Naive thymus-derived CD4-positive, alpha-beta T cell (primary cell): ENCODE data around the gene TLE5. TPM values are rescaled to one million over a fixed set of nuclear protein-coding genes. Genes with fewer than 3 reads are reported as not detected.
A peak's percentile ranks its signal among the peaks of the same experiment; 100 is the strongest.

Source experiments
- ATAC-seq: fragments of 150-1000 bp; cut with Tn5 transposase; 2 replicates; pipeline ENCODE4 v1.10.0; 2021; ENCODE audit warnings: mild to moderate bottlenecking, moderate library complexity
- CTCF ChIA-PET: fragments of 350-600 bp; sonication (Branson Sonifier 250); formaldehyde crosslinking; loops from one replicate; lab custom pipeline; 2021; ENCODE audit warnings: antibody characterized with exemption; lab: Charles Lee
- POLR2A ChIA-PET: fragments of 350-600 bp; sonication (Branson Sonifier 250); formaldehyde crosslinking; loops from one replicate; lab custom pipeline; 2021; ENCODE audit warnings: antibody characterized with exemption, inconsistent platforms; lab: Charles Lee
- DNase-seq, 9 donors: peaks; one replicate each; pipeline versions ENCODE4 v3.0.0 to v3.0.0-alpha.2; 2020 to 2022; ENCODE audit warnings: mixed read lengths in 1 of 9
- H3K27ac ChIP-seq: one replicate; pipeline ENCODE4 v1.7.0; 2013; ENCODE audit warnings: mild to moderate bottlenecking, low read depth, low read length, moderate library complexity
- H3K27me3 ChIP-seq, 2 donors: one replicate each; pipeline ENCODE4 v1.7.0; 2013; ENCODE audit warnings: low read length in 2 of 2, mild to moderate bottlenecking in 2 of 2, moderate library complexity in 2 of 2; ENCODE audit not compliant: control insufficient read depth in 2 of 2, insufficient read depth in 2 of 2
- H3K36me3 ChIP-seq, 3 experiments: 1 replicate in 2 of 3; 2 replicates in 1 of 3; pipeline ENCODE4 v1.7.0; 2013; ENCODE audit warnings: low read length in 3 of 3, mild to moderate bottlenecking in 3 of 3, moderate library complexity in 1 of 3; ENCODE audit not compliant: insufficient read depth in 3 of 3, control insufficient read depth in 2 of 3
- H3K4me1 ChIP-seq, 2 donors: one replicate each; pipeline ENCODE4 v1.7.0; 2013; ENCODE audit warnings: low read length in 2 of 2, mild to moderate bottlenecking in 2 of 2, moderate library complexity in 1 of 2; ENCODE audit not compliant: control insufficient read depth in 2 of 2, insufficient read depth in 2 of 2
- H3K4me3 ChIP-seq: 2 replicates; pipeline ENCODE4 v1.7.0; 2013; ENCODE audit warnings: mild to moderate bottlenecking, low read length
- H3K9me3 ChIP-seq, 3 experiments: 1 replicate in 2 of 3; 2 replicates in 1 of 3; pipeline ENCODE4 v1.7.0; 2013; ENCODE audit warnings: low read length in 3 of 3; ENCODE audit not compliant: control insufficient read depth in 2 of 3
- H3K27ac Mint-ChIP-seq, 9 donors: one replicate each; pipeline ENCODE4 v1.8.0; 2020 to 2022; ENCODE audit warnings: mixed read lengths in 9 of 9, mild to moderate bottlenecking in 8 of 9, moderate library complexity in 5 of 9, inconsistent platforms in 2 of 9
- H3K27me3 Mint-ChIP-seq, 5 donors: one replicate each; pipeline ENCODE4 v1.8.0; 2021 to 2022; ENCODE audit warnings: mixed read lengths in 5 of 5, mild to moderate bottlenecking in 1 of 5
- H3K36me3 Mint-ChIP-seq, 5 donors: one replicate each; pipeline ENCODE4 v1.8.0; 2020 to 2022; ENCODE audit warnings: mixed read lengths in 5 of 5, mild to moderate bottlenecking in 3 of 5, inconsistent platforms in 1 of 5
- H3K4me1 Mint-ChIP-seq, 7 donors: one replicate each; pipeline ENCODE4 v1.8.0; 2020 to 2022; ENCODE audit warnings: mixed read lengths in 7 of 7, mild to moderate bottlenecking in 3 of 7, inconsistent platforms in 1 of 7
- H3K4me3 Mint-ChIP-seq, 10 donors: one replicate each; pipeline ENCODE4 v1.8.0; 2020 to 2022; ENCODE audit warnings: mild to moderate bottlenecking in 10 of 10, mixed read lengths in 10 of 10, moderate library complexity in 6 of 10, inconsistent platforms in 2 of 10
- H3K9me3 Mint-ChIP-seq, 11 donors: one replicate each; pipeline ENCODE4 v1.8.0; 2020 to 2022; ENCODE audit warnings: mixed read lengths in 11 of 11, mild to moderate bottlenecking in 4 of 11, inconsistent platforms in 1 of 11, moderate library complexity in 1 of 11
- intact Hi-C, 2 donors: fragments of 100-400 bp; cut with micrococcal nuclease; formaldehyde crosslinking; loops; one replicate each; pipeline ENCODE4 v1.15.1; 2023
- polyA plus RNA-seq, 2 donors: library from polyadenylated mRNA; unstranded; fragments of 300-500 nt; fragmentation: Illumina TruSeq; gene quantifications; one replicate each; pipeline ENCODE4 v1.2.3, GENCODE V29; 2021
- total RNA-seq, 6 experiments: library from RNA in 5 of 6; stranded (reverse) in 5 of 6; gene quantifications; 1 replicate in 5 of 6; 2 replicates in 1 of 6; pipeline ENCODE4 v1.2.3 and lab custom pipeline; 2021 to 2026

TLE5 gene
- total and polyA plus RNA-seq, 7 experiments from 2014 or later = 643 to 1,102 (median 755) TPM

DNA sequence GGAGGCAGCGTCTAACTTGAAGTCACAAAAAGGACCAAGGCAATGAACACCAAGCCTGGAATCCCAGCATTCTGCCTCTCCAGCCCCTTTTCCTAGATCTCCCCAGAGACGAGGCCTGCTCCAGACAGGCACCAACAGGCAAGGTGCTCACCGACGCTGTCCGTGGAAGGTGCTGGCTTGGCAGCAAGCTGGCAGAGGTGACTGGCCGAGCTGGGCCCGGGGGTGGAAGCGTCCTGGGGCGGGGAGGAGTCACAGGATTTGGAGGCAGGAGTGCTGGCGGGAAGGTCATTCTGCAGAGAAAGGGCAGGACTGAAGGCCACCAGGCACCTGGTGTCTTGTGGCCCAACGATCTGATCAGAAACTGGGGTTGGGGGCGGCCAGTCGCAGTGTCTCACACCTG is 51.4 kb downstream of the TLE5 start:
- Mint-ChIP-seq H3K27me3 (no peaks in the 10 kb centered on the region), H3K4me3 (no peak overlapping the region), H3K9me3 (no peaks in the 10 kb centered on the region), H3K4me1 (peaks cover 0 to 2% (median 0%) of the 10 kb centered on the region in 7 donors), H3K27ac (no peak overlapping the region), H3K36me3 (peaks cover 0 to 30% (median 0%) of the 10 kb centered on the region in 5 donors)
- intact Hi-C loops = no loop called here
- no peaks in the 10 kb centered on the region for H3K9me3 ChIP-seq
- H3K4me1 ChIP-seq = no peaks in the 10 kb centered on the region
- ChIA-PET POLR2A (no interaction called here), CTCF (no interaction called here)
- DNase-seq (no peak), ATAC-seq (no peak)
- H3K4me3 ChIP-seq = no peak overlapping the region
- H3K36me3 ChIP-seq = peaks cover 0 to 57% (median 5%) of the 10 kb centered on the region in 3 experiments
- no peaks in the 10 kb centered on the region for H3K27me3 ChIP-seq
- H3K27ac ChIP-seq = no peak overlapping the region

DNA sequence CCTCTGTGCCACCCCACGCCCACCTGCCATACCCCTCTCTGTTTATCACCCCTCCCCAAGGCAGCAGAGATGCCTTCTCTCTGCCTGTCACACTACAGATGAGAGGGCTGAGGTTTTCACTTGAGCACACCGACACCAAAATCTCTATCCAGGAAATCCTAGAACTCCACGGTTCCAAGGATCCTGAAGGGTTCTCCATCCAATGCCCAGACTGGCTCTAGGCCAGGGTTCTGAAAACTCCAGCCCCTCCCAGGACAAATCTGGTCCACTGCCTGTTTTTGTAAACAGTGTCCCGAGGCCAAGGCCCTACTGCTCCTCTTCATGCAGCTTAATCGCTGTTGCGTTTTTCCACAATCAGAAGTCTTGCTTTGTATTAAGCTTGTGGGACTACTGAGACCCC is 53.3 kb downstream of the TLE5 start:
- DNase-seq (no peak), ATAC-seq (no peak)
- H3K27me3 ChIP-seq = no peaks in the 10 kb centered on the region
- Mint-ChIP-seq H3K27ac (no peak overlapping the region), H3K27me3 (no peaks in the 10 kb centered on the region), H3K4me3 (no peak overlapping the region), H3K36me3 (peaks cover 0 to 26% (median 0%) of the 10 kb centered on the region in 5 donors), H3K4me1 (peaks cover 0 to 2% (median 0%) of the 10 kb centered on the region in 7 donors), H3K9me3 (peaks cover 0 to 2% (median 0%) of the 10 kb centered on the region in 11 donors)
- no peak overlapping the region for H3K27ac ChIP-seq
- intact Hi-C loops = no loop called here
- no peaks in the 10 kb centered on the region for H3K9me3 ChIP-seq
- POLR2A ChIA-PET = no interaction called here
- H3K36me3 ChIP-seq = peaks cover 0 to 59% (median 8%) of the 10 kb centered on the region in 3 experiments
- no peak overlapping the region for H3K4me3 ChIP-seq
- no peaks in the 10 kb centered on the region for H3K4me1 ChIP-seq
- CTCF ChIA-PET = no interaction called here

DNA sequence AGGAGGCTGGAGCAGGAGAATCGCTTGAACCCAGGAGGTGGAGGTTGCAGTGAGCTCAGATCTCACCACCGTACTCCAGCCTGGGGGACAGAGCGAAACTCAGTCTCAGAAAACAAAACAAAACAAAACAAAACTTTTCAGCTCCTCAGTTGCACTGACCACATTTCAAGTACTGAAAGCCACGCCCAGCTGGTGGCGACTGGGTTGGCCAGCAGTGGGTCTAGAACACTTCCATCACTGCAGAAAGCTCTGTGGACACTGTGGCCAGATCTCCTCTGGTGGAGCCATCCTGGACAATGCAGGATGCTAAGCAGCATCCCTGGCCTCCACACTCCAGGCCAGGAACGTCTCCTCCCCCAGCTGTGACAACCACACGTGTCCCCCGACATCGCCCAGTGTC is 54.3 kb downstream of the TLE5 start:
- Mint-ChIP-seq H3K36me3 (peaks cover 0 to 22% (median 0%) of the 10 kb centered on the region in 5 donors), H3K9me3 (peaks cover 0 to 2% (median 0%) of the 10 kb centered on the region in 11 donors), H3K4me3 (no peak overlapping the region), H3K4me1 (peaks cover 0 to 2% (median 0%) of the 10 kb centered on the region in 7 donors), H3K27ac (no peak overlapping the region), H3K27me3 (no peaks in the 10 kb centered on the region)
- ChIA-PET CTCF (interaction anchor here (0.6 kb wide), 1 partner anchor 10 kb away, joined by 3 read pairs; no protein-coding TSS in a partner anchor), POLR2A (no interaction called here)
- Histone ChIP-seq H3K27ac (no peak overlapping the region), H3K4me3 (no peak overlapping the region), H3K27me3 (no peaks in the 10 kb centered on the region), H3K36me3 (peaks cover 0 to 52% (median 8%) of the 10 kb centered on the region in 3 experiments), H3K9me3 (no peaks in the 10 kb centered on the region), H3K4me1 (no peaks in the 10 kb centered on the region)
- intact Hi-C loops = no loop called here
- ATAC-seq (no peak), DNase-seq (no peak)

DNA sequence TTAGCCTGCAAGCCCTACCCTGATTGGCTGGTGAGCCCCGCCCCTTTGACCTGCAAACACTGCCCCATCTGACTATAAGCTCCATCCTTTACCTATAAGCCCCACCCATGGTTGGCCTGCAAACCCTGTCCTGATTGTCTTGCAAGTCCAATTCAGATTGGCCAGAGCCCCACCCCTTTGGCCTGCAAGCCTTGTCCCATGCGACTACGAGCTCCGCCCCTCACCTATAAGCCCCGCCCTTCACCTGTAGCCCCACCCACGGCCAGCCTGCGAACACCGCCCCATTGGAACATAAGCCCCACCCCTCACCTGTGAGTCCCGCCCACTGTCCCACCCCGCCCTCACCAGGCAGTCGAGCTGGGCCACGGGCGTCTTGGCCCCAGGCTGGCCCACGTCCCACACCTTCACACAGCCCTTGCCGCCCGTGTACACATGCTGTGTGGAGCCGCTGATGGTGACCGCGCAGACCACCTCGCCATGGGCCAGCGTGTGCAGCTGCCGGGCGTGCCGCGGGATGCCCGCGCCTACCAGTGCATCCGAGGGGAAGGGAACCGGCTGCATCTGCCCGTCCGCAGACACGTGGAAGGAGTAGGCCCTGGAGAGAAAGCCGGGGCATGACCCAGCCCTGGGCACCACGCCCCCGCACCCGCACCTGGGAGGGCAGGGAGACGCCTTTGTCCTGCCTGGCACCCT is 56.1 kb downstream of the TLE5 start:
- peak in 3 of 9 donors; percentile 11 to 12 (median 11) for DNase-seq
- intact Hi-C loops = no loop called here
- CTCF ChIA-PET = no interaction called here
- Histone ChIP-seq H3K27ac (no peak overlapping the region), H3K36me3 (peaks cover 0 to 47% (median 8%) of the 10 kb centered on the region in 3 experiments), H3K9me3 (no peaks in the 10 kb centered on the region), H3K27me3 (no peaks in the 10 kb centered on the region), H3K4me3 (no peak overlapping the region), H3K4me1 (no peaks in the 10 kb centered on the region)
- Mint-ChIP-seq H3K27me3 (no peaks in the 10 kb centered on the region), H3K27ac (no peak overlapping the region), H3K4me3 (no peak overlapping the region), H3K4me1 (peaks cover 0 to 2% (median 0%) of the 10 kb centered on the region in 7 donors), H3K36me3 (peaks cover 0 to 26% (median 4%) of the 10 kb centered on the region in 5 donors), H3K9me3 (peaks cover 0 to 2% (median 0%) of the 10 kb centered on the region in 11 donors)
- POLR2A ChIA-PET = no interaction called here
- peak; percentile 51 for ATAC-seq

GRCh38 chr19:3005345-3005744 is 57.0 kb downstream of the TLE5 start:
- peaks cover 0 to 2% (median 0%) of the 10 kb centered on the region in 11 donors for H3K9me3 Mint-ChIP-seq
- H3K27me3 Mint-ChIP-seq = no peaks in the 10 kb centered on the region
- no peak overlapping the region for H3K4me3 ChIP-seq
- peaks cover 0 to 40% (median 3%) of the 10 kb centered on the region in 3 experiments for H3K36me3 ChIP-seq
- H3K9me3 ChIP-seq = no peaks in the 10 kb centered on the region
- no peak overlapping the region for H3K27ac Mint-ChIP-seq
- no peaks in the 10 kb centered on the region for H3K27me3 ChIP-seq
- ATAC-seq = no peak
- CTCF ChIA-PET = interaction anchor here (1.0 kb wide), 1 partner anchor 423 kb away, joined by 4 read pairs; no protein-coding TSS in a partner anchor
- H3K4me3 Mint-ChIP-seq = no peak overlapping the region
- H3K4me1 ChIP-seq = no peaks in the 10 kb centered on the region
- POLR2A ChIA-PET = interaction anchor here (1.1 kb wide), 3 partner anchors 8 to 49 kb away, joined by 3 read pairs; partner anchors contain the start of gene TLE6
- no peak for DNase-seq
- H3K4me1 Mint-ChIP-seq = no peaks in the 10 kb centered on the region
- H3K36me3 Mint-ChIP-seq = peaks cover 0 to 23% (median 4%) of the 10 kb centered on the region in 5 donors
- intact Hi-C loops = no loop called here
- H3K27ac ChIP-seq = no peak overlapping the region

- Mint-ChIP-seq H3K4me1 (no peaks in the 10 kb centered on the region), H3K36me3 (peaks cover 0 to 19% (median 4%) of the 10 kb centered on the region in 5 donors), H3K4me3 (no peak overlapping the region), H3K27me3 (no peaks in the 10 kb centered on the region), H3K9me3 (peaks cover 0 to 2% (median 0%) of the 10 kb centered on the region in 11 donors), H3K27ac (no peak overlapping the region)
- H3K27ac ChIP-seq = no peak overlapping the region
- CTCF ChIA-PET = interaction anchor here (0.6 to 1.0 kb wide), 3 partner anchors 47 to 424 kb away, joined by 3 to 7 read pairs (median 4); no protein-coding TSS in a partner anchor
- intact Hi-C loops = no loop called here
- DNase-seq (no peak), ATAC-seq (no peak)
- no peaks in the 10 kb centered on the region for H3K27me3 ChIP-seq
- POLR2A ChIA-PET = interaction anchor here (0.7 to 1.1 kb wide), 4 partner anchors 9 to 50 kb away, joined by 3 read pairs; partner anchors contain the start of gene TLE6
- H3K4me3 ChIP-seq = no peak overlapping the region
- H3K4me1 ChIP-seq = no peaks in the 10 kb centered on the region
- H3K9me3 ChIP-seq = no peaks in the 10 kb centered on the region
- peaks cover 0 to 37% (median 3%) of the 10 kb centered on the region in 3 experiments for H3K36me3 ChIP-seq
Measured at GRCh38 chr19:3004522-3004921, 57.8 kb downstream of the TLE5 start.
